ENCODE data around the gene NFIA.

DNA sequence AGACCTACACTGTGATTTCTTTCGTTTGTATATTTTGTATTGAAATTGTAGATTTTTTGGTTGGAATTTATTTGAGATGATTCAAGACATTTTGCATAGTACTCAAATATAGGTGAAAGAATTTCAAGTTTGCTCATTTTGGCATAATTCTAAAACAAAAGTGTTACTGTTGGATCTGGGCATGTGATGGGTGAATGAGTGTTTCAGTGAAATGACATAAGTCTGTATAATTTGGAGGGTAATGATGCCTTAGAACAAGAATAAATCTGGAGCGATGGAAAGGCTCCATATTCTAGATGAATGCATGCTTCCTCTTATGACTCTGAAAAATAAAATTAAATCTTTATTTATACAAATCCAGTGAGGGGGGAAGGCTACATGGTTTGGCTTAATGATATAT lies 41.0 kb downstream of the NFIA start:
- TF ChIP-seq EZH2 (IDR thresholded peaks at IDR 0.05) (no peak), FOXP2 (optimal IDR thresholded peaks at IDR 0.05; ENCODE audit: control extremely low read depth, extremely low read length, insufficient read depth) (no peak)
